Amniotic epithelial cell (primary cell): ENCODE measurements around the gene CCNI.
"Not testable (repeated sequence)": the region's sequence is repeated elsewhere in the genome, so short reads cannot be mapped to it uniquely, and the experiment has no call there.

Source experiments
- DNase-seq: peaks from one replicate; pipeline ENCODE4 v3.0.0-alpha.2; 2010; ENCODE audit warnings: low read depth

Gene CCNI

GRCh38 chr4:77040270-77040669 is 35.5 kb downstream of the CCNI start:
- DNase-seq = peak; percentile 61

GRCh38 chr4:77039796-77040195 is 36.0 kb downstream of the CCNI start:
- no peak for DNase-seq

- peak; percentile 60 for DNase-seq
Observed at GRCh38 chr4:77037736-77038135, 38.1 kb downstream of the CCNI start.

GRCh38 chr4:77037168-77037567 is 38.6 kb downstream of the CCNI start:
- DNase-seq = not testable (repeated sequence)

GRCh38 chr4:77036206-77036605 is 39.6 kb downstream of the CCNI start:
- DNase-seq = peak; percentile 96

- DNase-seq = peak; percentile 57
Observed at GRCh38 chr4:77035153-77035552, 40.6 kb downstream of the CCNI start.

- DNase-seq = no peak
Observed at GRCh38 chr4:77031544-77031943, 44.2 kb downstream of the CCNI start.

DNA sequence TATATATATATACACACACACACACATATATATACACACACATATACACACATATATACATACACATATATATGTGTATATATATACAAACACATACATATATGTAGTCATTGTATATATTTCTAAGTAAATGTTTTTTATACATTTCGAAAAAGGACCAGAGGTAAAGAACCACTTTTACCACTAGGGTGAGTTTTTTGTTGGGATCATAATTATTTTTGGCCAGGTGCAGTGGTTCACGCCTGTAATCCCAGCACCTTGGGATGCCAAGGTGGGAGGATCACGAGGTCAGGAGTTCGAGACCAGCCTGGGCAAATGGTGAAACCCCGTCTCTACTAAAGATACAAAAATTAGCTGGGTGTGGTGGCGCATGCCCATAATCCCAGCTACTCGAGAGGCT is 46.0 kb downstream of the CCNI start:
- not testable (repeated sequence) for DNase-seq

- DNase-seq = no peak
Observed at GRCh38 chr4:77028246-77028645, 47.5 kb downstream of the CCNI start.

DNA sequence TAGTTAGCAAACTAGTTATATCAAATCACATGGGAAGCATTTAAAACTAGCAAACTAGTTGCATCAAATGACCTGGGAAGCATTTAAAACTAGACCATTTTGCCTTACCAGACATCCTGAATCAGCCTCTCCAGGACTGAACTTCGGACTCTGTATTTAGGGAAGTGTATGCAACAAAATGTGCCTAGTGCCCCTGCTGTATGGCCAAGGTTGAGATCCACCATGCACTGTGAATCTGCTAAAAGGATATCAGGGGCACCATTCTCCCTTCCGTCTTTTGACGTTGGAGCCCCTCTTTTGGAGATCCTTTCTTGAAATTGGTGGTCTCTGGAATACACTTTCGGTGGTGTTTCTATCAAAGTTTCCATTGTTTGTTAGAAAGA is 49.5 kb downstream of the CCNI start:
- no peak for DNase-seq

DNA sequence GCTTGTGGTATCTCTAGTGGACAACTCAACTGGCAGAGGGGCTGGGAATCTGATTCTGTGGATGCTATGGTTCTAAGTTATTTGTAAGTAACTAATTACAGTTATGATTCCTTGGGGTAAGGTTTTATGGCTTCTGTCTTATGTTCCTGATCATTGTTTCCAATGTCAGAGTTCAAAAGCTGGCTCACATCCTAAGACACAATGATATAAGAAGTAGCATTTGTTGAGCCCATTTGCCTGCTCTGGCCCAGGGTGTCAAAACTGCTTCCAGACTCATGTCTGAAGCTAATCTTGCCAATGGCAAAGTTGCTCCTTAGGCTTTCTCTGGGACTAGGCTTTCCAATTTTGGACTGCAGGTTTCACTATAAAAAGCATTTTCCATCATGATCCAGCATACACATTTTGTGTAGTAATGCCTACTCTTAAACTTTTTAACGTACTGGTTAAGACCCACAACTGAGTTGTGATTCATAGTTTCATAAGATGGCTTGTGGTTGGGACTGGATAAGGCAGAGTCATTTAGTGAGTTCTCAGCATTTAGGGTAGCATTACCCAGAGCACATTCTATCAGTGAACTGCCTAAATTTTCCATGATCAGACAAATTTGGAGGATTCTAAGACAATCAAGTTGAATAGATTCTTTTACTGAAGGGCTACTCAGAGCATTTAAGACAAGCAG is 50.0 kb downstream of the CCNI start:
- DNase-seq = peak; percentile 78

- DNase-seq = no peak
Observed at GRCh38 chr4:77023920-77024319, 51.9 kb downstream of the CCNI start.

DNA sequence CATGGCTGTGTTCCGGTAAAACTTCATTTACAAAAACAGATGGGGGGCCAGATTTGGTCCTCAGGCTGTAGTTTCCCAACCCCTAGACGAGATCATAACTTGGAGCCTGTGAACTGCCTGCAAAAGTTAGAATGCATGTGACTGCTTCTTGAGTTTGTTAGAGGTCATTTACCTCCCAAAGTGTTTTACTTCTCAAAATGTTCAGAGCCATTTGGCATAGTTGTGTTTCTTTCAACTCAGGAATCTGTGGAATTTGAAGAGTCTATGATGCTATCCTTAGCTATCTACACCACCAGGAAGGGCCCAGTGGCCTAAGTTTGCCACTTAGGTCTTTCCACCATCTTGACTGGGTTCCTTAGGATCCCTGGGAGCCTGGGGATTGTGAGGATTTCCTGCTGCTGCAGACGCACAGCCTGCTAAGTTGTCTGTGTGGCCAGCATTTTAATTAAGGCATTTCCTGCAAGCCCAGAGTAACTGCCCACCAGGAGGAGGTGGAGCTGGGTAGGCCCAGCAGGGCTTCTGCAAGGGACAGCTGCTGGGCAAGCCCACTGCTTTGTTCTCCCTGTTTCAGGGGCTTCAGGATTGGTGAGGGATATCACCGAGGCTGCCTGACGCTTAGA is 53.1 kb downstream of the CCNI start:
- peak; percentile 68 for DNase-seq

- DNase-seq = peak; percentile 90
Observed at GRCh38 chr4:77021614-77022089, 54.1 kb downstream of the CCNI start.

GRCh38 chr4:77020017-77020416 is 55.8 kb downstream of the CCNI start:
- DNase-seq = no peak

GRCh38 chr4:77015390-77015789 is 60.4 kb downstream of the CCNI start:
- DNase-seq = peak; percentile 65

GRCh38 chr4:77014256-77014655 is 61.5 kb downstream of the CCNI start:
- DNase-seq = no peak

GRCh38 chr4:77012726-77013125 is 63.1 kb downstream of the CCNI start:
- no peak for DNase-seq

DNA sequence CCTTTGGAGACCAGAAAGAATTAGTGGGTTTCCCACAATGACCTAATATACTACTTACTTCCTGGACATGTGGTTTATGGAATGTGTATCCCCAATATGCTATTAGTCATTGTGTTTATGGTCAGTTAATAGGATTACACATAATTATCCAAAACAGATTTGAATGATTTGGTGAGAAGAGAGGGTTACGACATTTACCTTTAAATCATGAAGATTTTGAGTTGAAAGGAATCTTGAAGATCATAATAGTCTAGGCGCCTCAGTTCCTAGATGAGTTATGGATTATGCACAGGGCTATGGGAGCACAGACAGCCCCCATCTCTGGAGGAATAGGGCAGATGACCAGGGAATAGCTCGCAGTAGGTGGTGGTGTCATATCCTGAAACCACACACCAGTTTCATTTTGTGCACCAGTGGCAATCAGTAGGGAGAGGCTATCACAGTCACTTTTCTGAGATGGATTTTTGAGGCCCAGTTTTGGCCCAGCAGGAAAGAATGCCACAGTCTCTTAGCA is 64.9 kb downstream of the CCNI start:
- peak; percentile 86 for DNase-seq

DNA sequence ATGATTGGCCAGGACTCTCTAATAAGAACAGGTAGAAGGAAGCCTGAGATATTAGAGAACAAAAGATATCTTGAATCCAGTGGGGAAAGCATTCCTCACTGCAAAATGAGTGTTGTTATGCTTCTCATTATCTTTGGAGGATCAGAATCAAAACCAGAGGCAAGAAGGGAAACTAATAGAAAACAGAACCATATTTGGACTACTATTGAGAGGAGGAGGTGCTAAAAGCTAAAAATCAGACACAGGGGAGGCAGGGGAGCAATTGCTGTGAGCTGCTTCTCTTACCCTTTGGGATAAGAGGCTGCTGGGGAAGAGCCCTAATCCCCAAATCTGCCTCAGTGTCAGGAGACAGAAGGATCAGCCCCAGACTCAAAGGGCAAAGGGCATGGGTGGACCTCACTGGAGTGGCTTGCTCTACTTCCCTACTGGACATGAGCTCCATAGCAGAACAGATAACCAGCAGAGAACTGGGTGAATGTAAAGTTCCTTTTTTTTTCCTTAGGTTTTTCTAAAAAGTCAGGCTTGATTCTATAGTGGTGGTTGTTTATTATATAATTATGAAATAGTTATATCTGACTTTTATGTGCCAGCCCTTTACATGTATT is 66.2 kb downstream of the CCNI start:
- DNase-seq = no peak

DNA sequence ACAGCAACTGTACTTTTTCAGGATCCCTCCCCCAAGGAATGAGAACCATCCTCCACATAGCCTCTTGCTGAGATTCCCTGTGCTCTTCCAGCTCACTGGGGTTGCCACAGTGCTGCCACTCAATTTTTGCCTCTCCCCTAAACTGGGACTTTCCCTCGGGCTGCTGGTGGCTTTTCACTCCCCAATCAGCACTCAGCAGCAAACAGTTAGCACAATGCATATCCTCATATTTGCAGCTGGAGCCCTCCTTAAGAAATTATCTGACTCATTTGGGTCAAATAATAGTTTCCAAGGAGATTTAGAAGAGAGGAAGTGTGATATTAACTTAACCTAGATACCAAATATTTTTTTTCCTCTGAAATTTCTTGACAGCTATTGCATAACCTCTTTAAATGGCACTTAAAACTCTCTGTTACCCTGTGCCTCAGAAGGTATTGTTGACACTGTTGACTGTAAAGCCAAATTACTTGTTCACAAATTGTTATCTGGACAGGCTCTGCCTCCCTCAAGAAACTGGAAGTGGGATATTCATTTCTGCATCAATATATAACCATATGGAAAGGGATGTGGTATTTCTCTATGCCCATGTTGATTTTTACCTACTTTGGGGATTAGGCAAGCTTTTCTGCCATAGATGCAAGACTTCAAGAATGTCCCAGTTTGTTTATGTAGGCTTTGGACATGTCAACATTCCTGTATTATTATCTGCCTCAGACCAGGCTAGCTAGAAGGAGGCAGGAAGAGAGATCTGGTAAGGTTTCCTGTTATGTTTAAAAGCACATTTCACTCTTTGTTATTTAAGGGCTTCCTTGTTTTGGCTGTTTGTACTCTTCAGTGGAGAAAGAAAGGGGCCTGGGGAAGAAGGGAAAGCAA is 68.2 kb downstream of the CCNI start:
- peak; percentile 89 for DNase-seq

DNA sequence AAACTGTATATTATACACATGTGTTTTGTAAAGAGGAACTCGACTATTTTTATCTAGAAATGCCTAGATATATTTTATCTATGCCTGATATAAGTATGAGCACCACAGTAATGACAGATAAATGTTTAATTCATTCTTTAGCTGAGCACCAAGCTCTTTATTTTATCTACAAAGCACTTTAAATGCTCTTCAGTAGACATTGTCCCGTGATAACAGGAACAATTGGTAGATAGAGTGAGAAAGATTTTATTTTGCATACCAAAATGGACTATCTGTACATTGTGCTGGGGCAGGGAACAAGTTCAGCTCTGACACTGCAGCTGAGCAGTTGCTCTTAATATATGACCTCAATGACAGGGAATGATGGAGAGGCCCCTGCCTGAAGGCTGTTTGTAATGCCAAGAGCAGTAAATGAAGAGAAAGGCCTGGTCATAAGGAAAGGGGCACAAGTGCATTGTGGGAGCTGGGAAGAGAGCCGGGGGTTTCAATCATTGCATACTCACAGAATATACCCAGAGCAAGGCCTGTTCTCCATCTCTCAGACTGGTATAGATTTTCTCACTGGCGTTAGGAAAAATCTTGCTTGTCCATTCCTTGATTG is 68.9 kb downstream of the CCNI start:
- DNase-seq = peak; percentile 58
